IMR-90 (cell line): ENCODE measurements around the gene IRS2. TPM values are rescaled to one million over a fixed set of nuclear protein-coding genes. Genes with fewer than 3 reads are reported as not detected.

Source experiments
- ATAC-seq: fragments of 200-7000 bp; cut with Tn5 transposase; 2 replicates; pipeline ENCODE4 v1.9.1; 2020; ENCODE audit warnings: low read depth, mild to moderate bottlenecking, moderate library complexity
- BruUV-seq: library from RNA; stranded (reverse); fragments of 400-500 nt; replicated peaks from 2 replicates; lab custom pipeline; 2021; lab: Mats Ljungman, UMichigan
- CTCF ChIA-PET: fragments of 300-600 bp; formaldehyde crosslinking; extraction: SDS; loops from one replicate; lab custom pipeline; 2021; ENCODE audit warnings: antibody characterized with exemption; lab: Yijun Ruan, JAX
- POLR2A ChIA-PET: fragments of 300-600 bp; sonication (Branson Sonifier 250); formaldehyde crosslinking; loops from one replicate; lab custom pipeline; 2022; ENCODE audit warnings: antibody characterized with exemption; ENCODE audit not compliant: unreplicated experiment; lab: Charles Lee
- DNase-seq: peaks from one replicate; pipeline ENCODE4 v3.0.0; 2013
- H2AFZ ChIP-seq: replicated peaks from 2 replicates; pipeline ENCODE3; 2013; ENCODE audit warnings: low read length, mild to moderate bottlenecking; ENCODE audit not compliant: poor library complexity
- H2AK5ac ChIP-seq: 2 replicates; pipeline ENCODE4 v1.6.1; 2013; ENCODE audit warnings: low read depth, low read length, inconsistent platforms
- H2AK9ac ChIP-seq: replicated peaks from 2 replicates; pipeline ENCODE3; 2013; ENCODE audit warnings: mild to moderate bottlenecking, low read depth, low read length, moderate library complexity; ENCODE audit not compliant: poor library complexity
- H2BK120ac ChIP-seq: 2 replicates; pipeline ENCODE4 v1.6.1; 2013; ENCODE audit warnings: low read depth, low read length, inconsistent platforms
- H2BK15ac ChIP-seq: 3 replicates; pipeline ENCODE4 v1.6.1; 2013; ENCODE audit warnings: low read depth, low read length, inconsistent platforms
- H2BK20ac ChIP-seq: 2 replicates; pipeline ENCODE4 v1.6.1; 2013; ENCODE audit warnings: low read depth, mild to moderate bottlenecking, inconsistent platforms, low read length, moderate library complexity
- H2BK5ac ChIP-seq: 2 replicates; pipeline ENCODE4 v1.6.1; 2013; ENCODE audit warnings: mild to moderate bottlenecking, low read depth, low read length, inconsistent platforms; ENCODE audit not compliant: poor library complexity, severe bottlenecking
- H3K14ac ChIP-seq: replicated peaks from 2 replicates; pipeline ENCODE4 v1.6.1; 2013; ENCODE audit warnings: low read depth, low read length, inconsistent platforms
- H3K18ac ChIP-seq: 2 replicates; pipeline ENCODE4 v1.6.1; 2013; ENCODE audit warnings: low read depth, low read length, control low read depth
- H3K23ac ChIP-seq: 2 replicates; pipeline ENCODE4 v1.6.1; 2013; ENCODE audit warnings: low read depth, low read length, inconsistent platforms
- H3K27ac ChIP-seq: 2 replicates; pipeline ENCODE4 v1.5.1; 2013; ENCODE audit warnings: mild to moderate bottlenecking, control low read depth, low read length; ENCODE audit not compliant: insufficient read depth
- H3K27me3 ChIP-seq: 2 replicates; pipeline ENCODE4 v1.6.1; 2013; ENCODE audit warnings: low read length; ENCODE audit not compliant: control insufficient read depth, insufficient read depth
- H3K36me3 ChIP-seq: 2 replicates; pipeline ENCODE4 v1.6.1; 2013; ENCODE audit warnings: low read length, mixed read lengths; ENCODE audit not compliant: control insufficient read depth, insufficient read depth
- H3K4ac ChIP-seq: 2 replicates; pipeline ENCODE4 v1.6.1; 2013; ENCODE audit warnings: low read depth, low read length, inconsistent platforms
- H3K4me1 ChIP-seq: 2 replicates; pipeline ENCODE4 v1.6.1; 2013; ENCODE audit warnings: low read length, mixed read lengths; ENCODE audit not compliant: control insufficient read depth, insufficient read depth
- H3K4me2 ChIP-seq: 2 replicates; pipeline ENCODE4 v1.6.1; 2013; ENCODE audit warnings: low read depth, mild to moderate bottlenecking, control low read depth, low read length, moderate library complexity
- H3K4me3 ChIP-seq: 2 replicates; pipeline ENCODE4 v1.5.1; 2013; ENCODE audit warnings: low read depth, mild to moderate bottlenecking, control low read depth, low read length, moderate library complexity; ENCODE audit not compliant: insufficient read depth
- H3K56ac ChIP-seq: 2 replicates; pipeline ENCODE4 v1.6.1; 2013; ENCODE audit warnings: low read length, inconsistent platforms; ENCODE audit not compliant: insufficient read depth; ENCODE audit errors: extremely low read depth
- H3K79me1 ChIP-seq, 2 experiments: 2 replicates each; pipeline ENCODE4 v1.6.1; 2013; ENCODE audit warnings: low read length in 2 of 2, inconsistent platforms in 1 of 2, low read depth in 1 of 2
- H3K9ac ChIP-seq: 2 replicates; pipeline ENCODE4 v1.6.1; 2013; ENCODE audit warnings: low read depth, low read length, control low read depth
- H3K9me1 ChIP-seq: 2 replicates; pipeline ENCODE4 v1.6.1; 2013; ENCODE audit warnings: low read length, inconsistent platforms; ENCODE audit not compliant: insufficient read depth
- H3K9me3 ChIP-seq: 2 replicates; pipeline ENCODE4 v1.6.1; 2013; ENCODE audit warnings: low read length; ENCODE audit not compliant: control insufficient read depth, insufficient read depth
- H4K20me1 ChIP-seq: 2 replicates; pipeline ENCODE4 v1.6.1; 2013; ENCODE audit warnings: low read length, inconsistent platforms; ENCODE audit not compliant: insufficient read depth
- H4K5ac ChIP-seq: 2 replicates; pipeline ENCODE4 v1.6.1; 2013; ENCODE audit warnings: mild to moderate bottlenecking, low read depth, low read length, control low read depth
- H4K8ac ChIP-seq, 2 experiments: 2 replicates each; pipeline ENCODE4 v1.6.1; 2013; ENCODE audit warnings: low read depth in 2 of 2, low read length in 2 of 2, control low read depth in 1 of 2, inconsistent platforms in 1 of 2
- H4K91ac ChIP-seq: 2 replicates; pipeline ENCODE4 v1.6.1; 2013; ENCODE audit warnings: low read depth, low read length, inconsistent platforms; ENCODE audit not compliant: insufficient read depth
- RCOR1 ChIP-seq: IDR thresholded peaks from 2 replicates; pipeline ENCODE4 v1.6.1; 2012; ENCODE audit warnings: mild to moderate bottlenecking, low read length, improper control_type of control experiment; ENCODE audit not compliant: insufficient replicate concordance
- RFX5 ChIP-seq: IDR thresholded peaks from 2 replicates; pipeline ENCODE4 v1.8.0; 2012; ENCODE audit warnings: low read depth, mild to moderate bottlenecking, low read length, moderate library complexity
- dilution Hi-C: fragments of 300-500 bp; cut with HindIII; formaldehyde crosslinking; loops from one replicate; pipeline ENCODE4 v1.14.3; 2018; ENCODE audit warnings: low sequenced_read_pairs; ENCODE audit not compliant: unreplicated experiment
- in situ Hi-C: fragments of 300-500 bp; cut with MboI; formaldehyde crosslinking; loops from 3 replicates; pipeline ENCODE4 v1.14.3; 2019; ENCODE audit warnings: low sequenced_read_pairs, inconsistent platforms, mixed read lengths
- intact Hi-C: fragments of 100-400 bp; cut with micrococcal nuclease; formaldehyde crosslinking; loops from 2 replicates; pipeline ENCODE4 v1.10.0; 2022
- polyA plus RNA-seq, 3 experiments: library from polyadenylated mRNA; depleted of rRNA; stranded (reverse); fragments of >200 nt; gene quantifications; 2 replicates each; pipeline ENCODE4 v1.2.3, GENCODE V29; 2012; ENCODE audit warnings: low replicate concordance in 1 of 3
- total RNA-seq: library from RNA; depleted of rRNA; stranded (reverse); fragments of >200 nt; gene quantifications from 2 replicates; pipeline ENCODE4 v1.2.3, GENCODE V29; 2012
- TF ChIP-seq, protein P1 (sequence below): fragments of 150-350 bp; IDR thresholded peaks from 2 replicates; pipeline ENCODE4 v1.6.1; 2017; ENCODE audit warnings: mild to moderate bottlenecking, antibody characterized with exemption, low read length, low read depth
- TF ChIP-seq, protein P2 (sequence below): conservative IDR thresholded peaks from 2 replicates; pipeline ENCODE4 v1.5.1; 2012; ENCODE audit warnings: mild to moderate bottlenecking, low read depth, low read length, improper control_type of control experiment

IRS2 gene
- total and polyA plus RNA-seq, 2 of the 4 experiments (the other 2 are of a cell fraction): 0.36 to 1.4 TPM

DNA sequence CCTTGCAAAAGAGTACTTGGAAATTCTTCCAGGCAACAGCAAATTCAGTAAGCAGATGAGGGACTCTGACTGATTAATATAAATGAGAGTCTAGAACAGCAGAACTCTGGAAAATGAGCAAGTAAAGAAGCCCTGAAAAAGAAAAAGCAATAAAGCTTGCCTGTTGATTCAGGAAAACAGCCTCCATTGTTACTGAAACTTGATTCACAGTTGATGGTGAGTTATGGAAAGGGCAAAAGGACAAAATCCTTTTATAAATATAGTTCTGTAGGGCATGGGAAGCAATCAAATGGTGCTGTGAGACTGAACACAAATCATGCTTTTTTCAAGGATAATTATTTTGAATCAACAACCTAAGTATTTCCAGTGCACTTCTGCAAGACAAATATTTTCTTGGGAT is 67.7 kb downstream of the IRS2 start:
- DNase-seq (no peak), ATAC-seq (no peak)
- Histone ChIP-seq H3K79me1 (no peaks in the 10 kb centered on the region), H3K27me3 (peaks cover 53% of the 10 kb centered on the region), H4K91ac (no peak overlapping the region), H2BK15ac (no peak overlapping the region), H3K4me3 (no peak overlapping the region), H3K4ac (no peak overlapping the region), H2BK120ac (no peak overlapping the region), H2AFZ (no peak overlapping the region), H3K9me3 (no peaks in the 10 kb centered on the region; the same call in 1 of the 2 replicates), H2BK20ac (no peak overlapping the region), H3K9ac (no peak overlapping the region), H3K27ac (no peak overlapping the region), H4K5ac (no peak overlapping the region), H3K9me1 (no peaks in the 10 kb centered on the region), H3K4me1 (no peaks in the 10 kb centered on the region), H3K36me3 (no peaks in the 10 kb centered on the region), H4K8ac (no peak overlapping the region), H2BK5ac (no peak overlapping the region), H3K23ac (no peak overlapping the region), H3K4me2 (no peak overlapping the region), H2AK9ac (no peak overlapping the region), H4K20me1 (no peaks in the 10 kb centered on the region), H3K14ac (no peak overlapping the region), H2AK5ac (no peak overlapping the region), H3K18ac (no peak overlapping the region), H3K56ac (no peak overlapping the region)
- dilution Hi-C loops: no loop called here
- in situ Hi-C loops: no loop called here
- ChIA-PET CTCF (no interaction called here), POLR2A (no interaction called here)
- intact Hi-C loops: no loop called here
- BruUV-seq: no TSS peak
- TF ChIP-seq, protein P1, sequence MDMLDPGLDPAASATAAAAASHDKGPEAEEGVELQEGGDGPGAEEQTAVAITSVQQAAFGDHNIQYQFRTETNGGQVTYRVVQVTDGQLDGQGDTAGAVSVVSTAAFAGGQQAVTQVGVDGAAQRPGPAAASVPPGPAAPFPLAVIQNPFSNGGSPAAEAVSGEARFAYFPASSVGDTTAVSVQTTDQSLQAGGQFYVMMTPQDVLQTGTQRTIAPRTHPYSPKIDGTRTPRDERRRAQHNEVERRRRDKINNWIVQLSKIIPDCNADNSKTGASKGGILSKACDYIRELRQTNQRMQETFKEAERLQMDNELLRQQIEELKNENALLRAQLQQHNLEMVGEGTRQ: no peak
- TF ChIP-seq RCOR1 (no peak), RFX5 (no peak)
- TF ChIP-seq, protein P2, sequence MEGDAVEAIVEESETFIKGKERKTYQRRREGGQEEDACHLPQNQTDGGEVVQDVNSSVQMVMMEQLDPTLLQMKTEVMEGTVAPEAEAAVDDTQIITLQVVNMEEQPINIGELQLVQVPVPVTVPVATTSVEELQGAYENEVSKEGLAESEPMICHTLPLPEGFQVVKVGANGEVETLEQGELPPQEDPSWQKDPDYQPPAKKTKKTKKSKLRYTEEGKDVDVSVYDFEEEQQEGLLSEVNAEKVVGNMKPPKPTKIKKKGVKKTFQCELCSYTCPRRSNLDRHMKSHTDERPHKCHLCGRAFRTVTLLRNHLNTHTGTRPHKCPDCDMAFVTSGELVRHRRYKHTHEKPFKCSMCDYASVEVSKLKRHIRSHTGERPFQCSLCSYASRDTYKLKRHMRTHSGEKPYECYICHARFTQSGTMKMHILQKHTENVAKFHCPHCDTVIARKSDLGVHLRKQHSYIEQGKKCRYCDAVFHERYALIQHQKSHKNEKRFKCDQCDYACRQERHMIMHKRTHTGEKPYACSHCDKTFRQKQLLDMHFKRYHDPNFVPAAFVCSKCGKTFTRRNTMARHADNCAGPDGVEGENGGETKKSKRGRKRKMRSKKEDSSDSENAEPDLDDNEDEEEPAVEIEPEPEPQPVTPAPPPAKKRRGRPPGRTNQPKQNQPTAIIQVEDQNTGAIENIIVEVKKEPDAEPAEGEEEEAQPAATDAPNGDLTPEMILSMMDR: no peak
